ENCODE data around the gene CST7.
"Not testable (repeated sequence)": the region's sequence is repeated elsewhere in the genome, so short reads cannot be mapped to it uniquely, and the experiment has no call there.

CST7 gene

GRCh38 chr20:24994470-24995368 is 45.6 kb downstream of the CST7 start:
- peaks cover 2% of the 10 kb centered on the region; the same call in 1 of the 2 replicates for H3K4me1 ChIP-seq (ENCODE audit: insufficient read depth, low read length)
- H3K27me3 ChIP-seq (ENCODE audit: insufficient read depth, low read length), result peaks cover 20% of the 10 kb centered on the region; the same call in 1 of the 2 replicates
- no peaks in the 10 kb centered on the region for H3K9me3 ChIP-seq (ENCODE audit: insufficient read depth, low read depth, low read length)
- H3K4me3 ChIP-seq (ENCODE audit: low read length), result no peak overlapping the region
- H3K27ac ChIP-seq (ENCODE audit: low read length), result no peak overlapping the region
- H3K36me3 ChIP-seq (ENCODE audit: insufficient read depth, low read depth, low read length), result no peaks in the 10 kb centered on the region
- H3K9ac ChIP-seq (ENCODE audit: low read depth, low read length), result no peak overlapping the region

- Histone ChIP-seq H3K4me1 (ENCODE audit: insufficient read depth, low read length) (peaks cover 2% of the 10 kb centered on the region; the same call in 1 of the 2 replicates), H3K9ac (ENCODE audit: low read depth, low read length) (no peak overlapping the region), H3K4me3 (ENCODE audit: low read length) (no peak overlapping the region), H3K9me3 (ENCODE audit: insufficient read depth, low read depth, low read length) (no peaks in the 10 kb centered on the region), H3K36me3 (ENCODE audit: insufficient read depth, low read depth, low read length) (no peaks in the 10 kb centered on the region), H3K27me3 (ENCODE audit: insufficient read depth, low read length) (peaks cover 26% of the 10 kb centered on the region), H3K27ac (ENCODE audit: low read length) (no peak overlapping the region)
These were observed 46.8 kb downstream of the CST7 start for GRCh38 chr20:24995741-24996448.

- Histone ChIP-seq H3K27ac (ENCODE audit: low read length) (no peak overlapping the region), H3K9me3 (ENCODE audit: insufficient read depth, low read depth, low read length) (no peaks in the 10 kb centered on the region), H3K27me3 (ENCODE audit: insufficient read depth, low read length) (peaks cover 26% of the 10 kb centered on the region), H3K4me3 (ENCODE audit: low read length) (no peak overlapping the region), H3K4me1 (ENCODE audit: insufficient read depth, low read length) (peaks cover 2% of the 10 kb centered on the region; the same call in 1 of the 2 replicates), H3K9ac (ENCODE audit: low read depth, low read length) (no peak overlapping the region), H3K36me3 (ENCODE audit: insufficient read depth, low read depth, low read length) (no peaks in the 10 kb centered on the region)
These were observed 47.6 kb downstream of the CST7 start for GRCh38 chr20:24996449-24997377.

GRCh38 chr20:24998121-24998520 is 49.1 kb downstream of the CST7 start:
- Histone ChIP-seq H3K4me3 (ENCODE audit: low read length) (no peak overlapping the region), H3K36me3 (ENCODE audit: insufficient read depth, low read depth, low read length) (no peaks in the 10 kb centered on the region), H3K27me3 (ENCODE audit: insufficient read depth, low read length) (peaks cover 26% of the 10 kb centered on the region), H3K27ac (ENCODE audit: low read length) (no peak overlapping the region), H3K4me1 (ENCODE audit: insufficient read depth, low read length) (peaks cover under 1% of the 10 kb centered on the region; the same call in 1 of the 2 replicates), H3K9me3 (ENCODE audit: insufficient read depth, low read depth, low read length) (no peaks in the 10 kb centered on the region), H3K9ac (ENCODE audit: low read depth, low read length) (no peak overlapping the region)

GRCh38 chr20:24998631-24999445 is 49.8 kb downstream of the CST7 start:
- no peaks in the 10 kb centered on the region for H3K9me3 ChIP-seq (ENCODE audit: insufficient read depth, low read depth, low read length)
- peaks cover 26% of the 10 kb centered on the region for H3K27me3 ChIP-seq (ENCODE audit: insufficient read depth, low read length)
- H3K9ac ChIP-seq (ENCODE audit: low read depth, low read length), result no peak overlapping the region
- no peak overlapping the region for H3K27ac ChIP-seq (ENCODE audit: low read length)
- H3K36me3 ChIP-seq (ENCODE audit: insufficient read depth, low read depth, low read length), result no peaks in the 10 kb centered on the region
- H3K4me3 ChIP-seq (ENCODE audit: low read length), result no peak overlapping the region
- no peaks in the 10 kb centered on the region for H3K4me1 ChIP-seq (ENCODE audit: insufficient read depth, low read length)

GRCh38 chr20:24999568-24999967 is 50.5 kb downstream of the CST7 start:
- Histone ChIP-seq H3K4me1 (ENCODE audit: insufficient read depth, low read length) (no peaks in the 10 kb centered on the region), H3K27me3 (ENCODE audit: insufficient read depth, low read length) (peaks cover 26% of the 10 kb centered on the region), H3K9ac (ENCODE audit: low read depth, low read length) (no peak overlapping the region), H3K4me3 (ENCODE audit: low read length) (no peak overlapping the region), H3K36me3 (ENCODE audit: insufficient read depth, low read depth, low read length) (no peaks in the 10 kb centered on the region), H3K9me3 (ENCODE audit: insufficient read depth, low read depth, low read length) (no peaks in the 10 kb centered on the region), H3K27ac (ENCODE audit: low read length) (no peak overlapping the region)

- Histone ChIP-seq H3K27me3 (ENCODE audit: insufficient read depth, low read length) (peaks cover 26% of the 10 kb centered on the region), H3K4me3 (ENCODE audit: low read length) (no peak overlapping the region), H3K4me1 (ENCODE audit: insufficient read depth, low read length) (no peaks in the 10 kb centered on the region), H3K9ac (ENCODE audit: low read depth, low read length) (no peak overlapping the region), H3K36me3 (ENCODE audit: insufficient read depth, low read depth, low read length) (no peaks in the 10 kb centered on the region), H3K27ac (ENCODE audit: low read length) (no peak overlapping the region), H3K9me3 (ENCODE audit: insufficient read depth, low read depth, low read length) (no peaks in the 10 kb centered on the region)
These were observed 51.3 kb downstream of the CST7 start for GRCh38 chr20:25000268-25000801.

- H3K36me3 ChIP-seq (ENCODE audit: insufficient read depth, low read depth, low read length); H3K4me1 ChIP-seq (ENCODE audit: insufficient read depth, low read length); H3K9ac ChIP-seq (ENCODE audit: low read depth, low read length); H3K4me3 ChIP-seq (ENCODE audit: low read length); H3K9me3 ChIP-seq (ENCODE audit: insufficient read depth, low read depth, low read length); H3K27ac ChIP-seq (ENCODE audit: low read length): not testable (repeated sequence)
- H3K27me3 ChIP-seq (ENCODE audit: insufficient read depth, low read length), result peaks cover 26% of the 10 kb centered on the region
These were observed 52.3 kb downstream of the CST7 start for GRCh38 chr20:25001323-25001722.

- no peak overlapping the region for H3K27ac ChIP-seq (ENCODE audit: low read length)
These were observed 53.9 kb downstream of the CST7 start for GRCh38 chr20:25003002-25003401.

GRCh38 chr20:25005220-25005619 is 56.2 kb downstream of the CST7 start:
- H3K9me3 ChIP-seq (ENCODE audit: insufficient read depth, low read depth, low read length), result no peaks in the 10 kb centered on the region
- H3K27ac ChIP-seq (ENCODE audit: low read length), result no peak overlapping the region
- no peaks in the 10 kb centered on the region for H3K36me3 ChIP-seq (ENCODE audit: insufficient read depth, low read depth, low read length)
- peaks cover 2% of the 10 kb centered on the region; the same call in 1 of the 2 replicates for H3K27me3 ChIP-seq (ENCODE audit: insufficient read depth, low read length)
- H3K9ac ChIP-seq (ENCODE audit: low read depth, low read length), result no peak overlapping the region
- no peaks in the 10 kb centered on the region for H3K4me1 ChIP-seq (ENCODE audit: insufficient read depth, low read length)
- H3K4me3 ChIP-seq (ENCODE audit: low read length), result no peak overlapping the region

More at GRCh38 chr20:25003002-25003401, 53.9 kb downstream of the CST7 start:
- Histone ChIP-seq H3K36me3 (ENCODE audit: insufficient read depth, low read depth, low read length) (no peaks in the 10 kb centered on the region), H3K4me3 (ENCODE audit: low read length) (no peak overlapping the region), H3K9ac (ENCODE audit: low read depth, low read length) (no peak overlapping the region), H3K27me3 (ENCODE audit: insufficient read depth, low read length) (peaks cover 22% of the 10 kb centered on the region), H3K4me1 (ENCODE audit: insufficient read depth, low read length) (no peaks in the 10 kb centered on the region), H3K9me3 (ENCODE audit: insufficient read depth, low read depth, low read length) (no peaks in the 10 kb centered on the region)

Data from iPS-20b (cell line).